CD1c-positive myeloid dendritic cell (primary cell): ENCODE data around the gene IFNGR2.
"Not testable (repeated sequence)": the region's sequence is repeated elsewhere in the genome, so short reads cannot be mapped to it uniquely, and the experiment has no call there.

Experiments used
- DNase-seq: peaks from one replicate; pipeline ENCODE4 v3.0.0-alpha.2; 2016; ENCODE audit errors: extremely low spot score

The IFNGR2 gene

DNA sequence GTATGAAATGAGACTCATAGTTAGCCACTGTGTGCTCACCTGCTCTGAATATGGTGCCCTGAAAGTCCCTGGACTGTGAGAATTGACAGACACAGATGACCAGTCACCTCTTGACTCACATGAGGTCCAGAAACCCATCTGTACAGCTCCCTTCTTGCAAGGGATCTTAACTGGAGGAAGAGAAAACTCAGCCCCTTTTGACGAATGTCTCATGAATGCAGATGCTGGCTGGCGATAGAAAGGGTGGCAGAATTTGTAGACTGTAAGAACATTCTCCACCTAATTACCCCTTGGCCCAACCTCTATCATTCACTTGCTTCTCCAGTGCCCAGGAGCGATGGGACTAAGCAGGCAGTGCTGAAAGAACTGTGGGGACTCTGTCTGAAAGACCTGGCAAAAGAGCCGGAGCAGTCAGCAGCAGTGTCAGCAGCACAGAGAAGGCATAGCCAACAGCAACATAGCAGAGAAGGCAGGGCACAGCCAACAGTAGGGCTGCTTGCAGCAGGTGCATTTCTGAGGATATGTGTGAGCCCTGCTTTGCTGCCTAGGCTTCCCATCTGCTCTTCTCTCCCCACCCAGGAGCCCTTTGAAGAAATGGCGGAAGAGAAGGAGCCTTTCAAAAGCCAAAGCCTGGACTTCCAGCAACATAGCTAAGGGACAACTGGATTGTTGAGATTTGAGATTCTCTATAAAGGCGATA, 25.8 kb upstream of the IFNGR2 start:
- no peak for DNase-seq

DNA sequence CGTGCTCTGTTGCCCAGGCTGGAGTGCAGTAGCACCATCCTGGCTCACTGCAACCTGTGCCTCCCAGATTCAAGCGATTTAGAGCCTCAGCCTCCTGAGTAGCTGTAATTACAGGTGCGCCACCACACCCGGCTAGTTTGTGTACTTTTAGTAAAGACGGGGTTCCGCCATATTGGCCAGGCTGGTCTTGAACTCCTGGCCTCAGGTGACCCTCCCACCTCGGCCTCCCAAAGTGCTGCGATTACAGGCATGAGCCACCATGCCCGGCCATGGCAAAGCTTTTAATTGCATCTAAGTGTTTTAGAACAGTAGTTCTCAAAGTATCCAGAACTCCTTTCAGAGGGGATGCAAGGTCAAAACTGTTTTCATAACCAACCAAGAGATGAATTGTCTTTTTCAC, 25.1 kb upstream of the IFNGR2 start:
- no peak for DNase-seq

DNA sequence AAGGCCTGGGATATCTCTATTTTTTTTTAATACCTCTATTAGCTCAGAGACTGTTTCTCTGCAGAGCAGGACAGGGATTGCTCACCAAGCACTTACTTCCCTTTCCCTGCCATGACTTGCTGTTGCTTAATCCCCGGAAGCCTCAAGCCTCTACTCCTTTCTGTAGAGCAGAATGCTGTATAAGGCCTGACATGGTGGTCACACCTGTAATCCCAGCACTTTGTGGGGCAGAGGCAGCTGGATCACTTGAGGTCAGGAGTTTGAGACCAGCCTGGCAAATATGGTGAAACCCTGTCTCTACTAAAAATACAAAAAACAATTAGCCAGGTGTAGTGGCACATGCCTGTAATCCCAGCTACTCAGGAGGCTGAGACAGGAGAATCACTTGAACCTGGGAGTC, 23.3 kb upstream of the IFNGR2 start:
- peak; percentile 89 for DNase-seq

DNA sequence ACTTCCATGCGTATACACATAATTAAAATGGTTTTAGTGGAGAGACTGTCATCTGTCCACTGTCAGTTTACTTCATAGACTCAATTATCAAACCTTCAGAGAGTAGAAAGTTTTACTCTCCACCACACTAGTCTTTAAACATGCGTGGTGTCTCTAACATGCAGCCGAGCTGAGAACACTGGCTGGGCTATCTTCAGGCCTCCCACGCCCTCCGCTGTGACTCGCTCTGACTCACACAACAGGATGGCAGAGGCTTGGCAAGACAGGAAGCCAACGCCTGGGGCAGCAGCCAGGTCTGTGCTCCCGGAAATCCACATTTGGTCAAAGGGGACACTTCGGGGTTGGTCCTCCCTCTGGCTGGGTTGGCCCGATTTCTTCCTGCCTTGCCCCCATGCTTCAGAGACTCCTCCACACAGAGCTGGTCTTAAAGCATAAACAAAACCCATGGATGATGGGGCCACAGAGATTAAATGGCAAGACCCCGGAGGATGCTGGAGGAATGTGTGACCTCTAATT, 22.7 kb upstream of the IFNGR2 start:
- DNase-seq = peak; percentile 98

DNA sequence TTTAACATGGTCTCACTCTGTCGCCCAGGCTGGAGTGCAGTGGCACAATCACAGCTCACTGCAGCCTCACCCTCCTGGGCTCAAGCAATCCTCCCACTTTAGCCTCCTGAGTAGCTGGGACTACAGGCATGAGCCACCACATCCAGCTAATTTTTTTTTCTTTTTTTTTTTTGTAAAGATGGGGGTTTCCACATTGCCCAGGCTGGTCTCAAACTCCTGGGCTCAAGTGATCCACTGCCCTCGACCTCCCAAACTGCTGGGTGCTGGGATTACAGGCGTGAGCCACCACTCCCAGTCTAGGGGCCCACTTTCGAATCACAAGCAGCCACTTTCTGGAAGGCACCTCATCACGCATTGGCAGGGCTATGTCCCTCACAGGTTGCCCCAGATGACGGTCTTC, 21.8 kb upstream of the IFNGR2 start:
- DNase-seq = not testable (repeated sequence)

DNA sequence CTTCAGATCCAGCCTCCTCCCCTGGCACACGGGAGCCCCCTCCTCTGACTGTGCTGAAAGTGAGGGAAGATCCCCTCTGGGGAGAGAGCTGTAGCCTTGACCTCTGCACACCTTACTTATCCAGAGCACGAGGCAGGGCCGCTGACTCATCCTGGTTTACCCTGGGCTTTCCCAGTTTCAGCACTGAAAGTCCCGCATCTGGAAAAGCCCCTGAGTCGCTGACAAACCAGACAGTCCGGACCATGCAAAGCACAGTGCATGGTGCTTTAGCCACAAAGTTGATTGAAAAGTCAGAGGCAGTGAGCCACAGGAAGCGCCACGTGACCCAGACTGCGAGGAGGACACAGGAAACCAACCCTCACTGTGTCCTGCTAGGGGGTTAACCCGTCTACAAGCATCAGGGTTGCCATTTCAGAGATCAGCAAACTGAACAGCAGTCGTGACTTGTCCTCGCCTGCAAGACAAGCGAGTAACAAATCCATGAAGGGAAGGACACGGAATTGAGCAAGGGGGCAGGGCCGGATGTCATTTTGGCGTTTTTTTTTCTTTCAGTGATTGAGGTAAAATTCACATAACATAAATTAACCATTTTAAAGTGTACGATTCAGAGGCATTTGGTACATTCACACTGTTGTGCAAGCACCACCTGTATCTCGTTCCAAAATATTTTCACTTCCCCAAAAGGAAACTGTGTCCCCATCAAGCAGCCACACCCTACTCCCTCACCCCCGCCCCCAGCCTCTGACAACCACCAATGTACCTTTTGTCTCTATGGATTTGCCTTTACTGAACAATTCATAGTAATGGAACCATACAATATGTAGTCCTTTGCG, 19.9 kb upstream of the IFNGR2 start:
- peak; percentile 92 for DNase-seq

DNA sequence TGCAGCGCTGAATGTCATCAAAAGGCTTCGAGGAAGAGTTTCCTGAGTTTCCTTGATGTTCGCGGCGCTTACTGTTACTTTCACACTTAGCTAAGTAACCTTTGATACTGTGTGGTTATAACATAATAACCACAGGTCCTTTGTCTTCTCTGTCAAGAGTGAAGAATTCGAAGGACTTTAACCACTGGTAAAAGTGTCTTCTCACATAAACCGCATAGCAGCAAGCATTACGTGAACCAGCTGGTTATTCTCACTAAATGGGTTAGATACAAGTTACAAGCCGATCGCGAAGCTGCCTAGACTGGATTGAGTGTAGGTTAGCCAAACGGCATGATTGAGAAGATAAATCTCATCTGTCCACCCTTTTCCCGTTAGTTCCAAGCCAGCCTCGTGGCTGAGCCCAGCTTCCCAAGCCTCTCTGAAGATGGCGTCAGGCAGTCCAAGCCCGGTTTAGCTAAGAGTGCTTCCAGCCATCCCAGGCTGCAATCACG, 18.3 kb upstream of the IFNGR2 start:
- peak; percentile 35 for DNase-seq

DNA sequence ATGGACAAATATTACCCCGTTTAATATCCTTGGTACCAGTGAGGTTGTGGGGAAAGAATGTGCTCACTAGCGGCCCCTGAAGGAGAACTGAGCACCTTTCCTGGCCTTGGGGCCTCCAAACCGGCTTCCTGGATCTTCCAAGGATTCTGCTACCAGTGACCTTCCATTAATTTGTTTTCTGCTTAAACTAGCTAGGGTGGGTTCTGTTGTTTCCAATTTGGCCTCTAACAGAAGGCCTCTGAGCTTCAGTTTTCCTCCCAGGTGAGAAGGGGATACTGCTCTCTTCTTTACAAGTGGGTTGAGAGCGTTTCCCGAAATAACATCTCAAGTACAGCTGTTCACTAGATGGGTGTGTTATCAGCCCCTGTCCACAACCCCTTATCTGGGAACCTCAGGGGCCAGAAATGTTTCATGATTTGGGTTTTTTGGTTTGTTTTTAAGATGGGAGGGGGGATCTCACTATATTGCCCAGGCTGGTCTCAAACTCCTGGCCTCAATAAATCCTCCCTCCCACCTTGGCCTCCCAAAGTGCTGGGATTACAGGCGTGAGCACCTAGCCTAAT, 16.9 kb upstream of the IFNGR2 start:
- DNase-seq = no peak

DNA sequence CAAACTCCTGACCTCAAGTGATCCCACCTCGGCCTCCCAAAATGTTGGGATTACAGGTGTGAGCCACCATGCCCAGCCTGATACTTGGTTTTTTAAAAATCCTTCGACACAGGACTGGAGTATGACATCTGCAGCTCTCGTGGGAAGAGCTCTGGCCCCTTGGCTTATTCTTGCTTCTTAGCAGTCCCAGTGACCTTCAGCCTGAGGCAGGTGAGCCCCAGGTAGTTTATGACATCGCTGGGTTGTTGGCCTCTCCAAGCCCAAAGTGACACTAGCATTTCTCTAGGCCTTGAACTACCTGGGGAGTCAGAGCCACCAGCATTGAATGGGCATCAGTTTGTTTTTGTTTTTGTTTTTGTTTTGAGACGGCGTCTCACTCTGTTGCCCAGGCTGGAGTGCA, 15.9 kb upstream of the IFNGR2 start:
- DNase-seq = no peak

DNA sequence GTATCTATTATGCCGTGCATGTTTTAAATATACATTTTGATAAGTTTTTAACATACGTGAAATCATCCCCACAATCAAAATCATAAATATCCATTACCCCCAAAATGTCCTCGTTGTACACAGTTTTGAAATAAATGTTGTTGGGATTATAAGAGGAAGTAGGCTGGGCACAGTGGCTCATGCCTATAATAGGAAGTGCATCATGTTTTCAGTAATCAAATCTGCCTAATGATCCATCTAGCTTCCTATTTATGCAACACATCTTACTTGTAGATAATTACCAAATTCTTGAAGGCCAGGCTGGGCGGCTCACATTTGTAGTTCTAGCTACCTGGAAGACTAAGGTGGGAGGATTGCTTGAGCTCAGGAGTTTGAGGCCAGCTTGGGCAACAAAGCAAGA, 15.0 kb upstream of the IFNGR2 start:
- DNase-seq = peak; percentile 83

DNA sequence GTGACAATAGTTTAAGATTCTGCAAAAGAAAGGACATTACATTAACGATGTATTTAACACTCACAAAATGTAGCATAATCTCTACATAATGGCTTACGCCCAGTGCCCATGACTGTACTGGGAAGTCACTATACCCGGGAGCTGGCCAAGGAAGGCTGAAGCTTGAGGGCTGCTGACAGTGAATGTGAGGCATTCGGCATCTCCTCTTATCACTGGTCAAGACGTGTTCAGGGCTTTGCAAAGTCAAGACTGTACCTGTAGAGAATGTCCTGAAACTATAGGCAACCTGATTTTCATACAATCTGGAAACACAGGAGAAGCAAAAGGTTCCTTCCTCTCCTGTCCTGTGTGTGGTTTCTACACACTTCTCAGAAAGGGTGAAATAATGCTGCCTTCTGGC, 12.7 kb upstream of the IFNGR2 start:
- DNase-seq = peak; percentile 25

DNA sequence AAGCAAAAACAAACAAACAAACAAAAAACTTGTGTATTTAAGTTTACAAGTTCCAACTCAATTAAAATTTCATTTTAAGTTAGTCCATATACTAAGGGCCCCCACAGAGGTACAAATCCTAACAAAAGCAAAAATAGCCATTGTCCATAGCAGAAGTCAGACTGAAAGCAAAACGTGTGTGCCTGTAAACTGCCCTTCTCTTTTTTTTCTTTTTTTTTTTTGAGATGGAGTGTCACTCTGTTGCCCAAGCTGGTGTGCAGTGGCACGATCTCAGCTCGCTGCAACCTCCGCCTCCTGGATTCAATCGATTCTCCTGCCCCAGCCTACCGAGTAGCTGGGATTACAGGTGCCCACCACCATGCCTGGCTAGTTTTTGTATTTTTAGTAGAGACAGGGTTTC, 11.6 kb upstream of the IFNGR2 start:
- peak; percentile 61 for DNase-seq

DNA sequence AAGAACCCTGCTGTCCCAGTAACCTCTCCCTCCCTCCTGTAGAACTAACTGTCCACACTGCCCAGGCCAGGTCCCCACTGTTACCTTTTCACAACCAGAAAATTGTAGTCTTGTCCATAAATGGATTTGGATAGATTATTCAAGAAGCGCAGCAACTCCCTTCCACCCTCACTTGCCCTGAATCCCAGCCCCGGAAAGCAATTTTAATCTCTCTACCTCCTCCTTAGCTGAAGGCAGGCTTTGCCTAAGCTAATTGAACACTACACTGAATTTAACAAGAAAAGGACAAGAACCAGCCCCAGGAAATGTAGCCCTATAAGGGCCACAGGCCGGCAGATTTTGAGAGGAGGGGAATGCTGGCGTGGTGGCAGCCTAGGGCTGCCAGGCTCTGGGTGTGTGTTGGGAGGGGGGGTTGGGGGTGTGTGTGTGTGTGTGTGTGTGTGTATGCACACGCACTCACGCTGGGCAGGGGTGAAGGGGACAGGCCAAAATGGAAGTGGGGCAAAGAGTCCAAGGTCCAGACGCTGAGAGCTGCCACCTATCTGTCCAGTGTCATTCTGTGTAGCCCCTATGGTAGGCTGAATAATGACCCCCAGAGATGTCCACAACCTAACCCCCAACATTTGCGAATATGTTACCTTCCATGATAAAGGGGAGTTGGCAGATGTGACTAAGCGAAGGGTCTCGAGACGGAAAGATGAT, 10.8 kb upstream of the IFNGR2 start:
- DNase-seq = no peak

DNA sequence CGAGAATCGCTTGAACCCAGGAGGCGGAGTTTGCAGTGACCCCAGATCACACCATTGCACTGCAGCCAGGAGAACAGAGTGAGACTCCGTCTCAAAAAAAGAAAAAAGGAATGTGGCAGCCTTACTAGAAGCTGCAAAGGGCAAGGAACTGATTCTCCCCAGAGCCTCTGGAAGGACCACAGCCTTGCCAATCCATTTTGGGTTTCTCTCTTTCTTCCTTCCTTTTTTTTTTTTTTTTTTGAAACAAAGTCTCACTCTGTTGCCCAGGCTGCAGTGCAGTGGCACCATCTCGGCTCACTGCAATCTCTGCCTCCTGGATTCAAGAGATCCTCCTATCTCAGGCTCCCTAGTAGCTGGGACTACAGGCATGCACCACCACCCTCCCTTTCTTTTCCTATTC, 9.9 kb upstream of the IFNGR2 start:
- DNase-seq = peak; percentile 24

DNA sequence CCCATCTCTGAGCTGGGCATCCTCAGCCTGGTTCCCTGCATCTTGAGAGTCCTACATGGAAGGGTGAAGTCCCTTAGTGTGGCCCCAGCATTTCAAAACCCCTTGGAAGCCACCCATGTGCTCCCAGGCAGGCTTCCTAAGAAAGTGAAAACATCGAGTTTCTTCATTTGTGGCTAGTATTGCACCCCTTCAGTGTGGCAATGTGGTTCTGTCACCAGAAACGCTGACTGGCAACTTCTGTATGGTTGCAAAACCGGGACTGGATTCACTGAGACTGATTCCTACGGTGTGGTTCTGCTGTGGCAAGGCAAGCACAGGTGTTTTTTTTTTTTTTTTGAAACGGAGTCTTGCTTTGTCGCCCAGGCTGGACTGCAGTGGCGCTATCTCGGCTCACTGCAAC, 9.0 kb upstream of the IFNGR2 start:
- DNase-seq = peak; percentile 96

DNA sequence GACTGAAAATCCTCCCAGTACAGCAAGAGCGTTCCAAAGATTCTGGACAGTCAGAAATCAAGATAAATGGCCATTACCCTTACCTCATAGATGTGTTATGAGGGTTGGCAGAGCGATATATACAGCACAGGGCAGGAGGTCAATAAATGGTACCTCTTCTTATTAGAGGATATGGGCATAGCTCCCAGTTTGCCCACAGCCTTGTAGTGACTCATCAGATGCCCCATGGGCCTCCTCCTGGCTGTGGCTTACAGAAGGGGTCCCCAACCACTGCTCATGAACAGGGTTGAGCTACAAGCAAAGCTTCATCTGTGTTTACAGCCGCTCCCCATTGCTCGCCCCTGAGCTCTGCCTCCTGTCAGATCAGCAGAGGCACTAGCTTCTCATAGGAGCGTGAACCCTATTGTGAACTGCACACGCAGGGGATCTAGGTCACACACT, 7.3 kb upstream of the IFNGR2 start:
- peak; percentile 26 for DNase-seq

DNA sequence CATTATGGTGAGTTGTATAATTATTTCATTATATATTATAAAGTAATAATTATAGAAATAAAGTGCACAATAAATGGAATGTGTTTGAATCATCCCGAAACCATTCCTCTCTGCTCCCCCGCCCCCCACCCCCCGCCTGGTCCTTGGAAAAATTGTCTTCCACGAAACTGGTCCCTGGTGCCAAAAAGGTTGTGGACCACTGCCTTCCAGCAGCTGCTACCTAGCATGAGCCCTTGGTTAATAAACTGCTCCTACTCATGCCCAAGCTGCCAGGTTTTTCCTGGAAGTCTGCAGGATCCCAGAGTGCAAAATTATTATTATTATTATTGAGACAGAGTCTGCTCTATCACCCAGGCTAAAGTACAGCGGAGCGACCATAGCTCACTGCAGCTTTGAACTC, 6.8 kb upstream of the IFNGR2 start:
- DNase-seq = no peak

DNA sequence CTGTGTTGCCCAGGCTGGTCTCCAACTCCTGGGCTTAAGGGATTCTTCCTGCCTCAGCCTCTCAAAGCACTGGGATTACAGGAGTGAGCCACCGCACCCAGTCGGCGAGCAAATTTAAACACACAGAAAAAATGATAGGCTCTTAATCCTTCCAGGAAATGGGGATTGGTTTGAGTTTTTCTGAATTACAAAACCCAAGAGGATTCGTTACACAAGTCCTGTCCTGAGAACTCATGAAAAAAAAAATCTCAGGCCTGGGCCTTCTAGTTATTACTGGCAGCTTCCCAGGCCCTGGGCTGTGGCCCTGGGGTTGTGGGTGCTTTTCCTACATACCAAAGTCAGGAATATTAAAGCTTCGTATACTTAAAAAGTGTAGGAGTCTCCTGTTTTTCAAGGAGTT, 6.3 kb upstream of the IFNGR2 start:
- peak; percentile 39 for DNase-seq

DNA sequence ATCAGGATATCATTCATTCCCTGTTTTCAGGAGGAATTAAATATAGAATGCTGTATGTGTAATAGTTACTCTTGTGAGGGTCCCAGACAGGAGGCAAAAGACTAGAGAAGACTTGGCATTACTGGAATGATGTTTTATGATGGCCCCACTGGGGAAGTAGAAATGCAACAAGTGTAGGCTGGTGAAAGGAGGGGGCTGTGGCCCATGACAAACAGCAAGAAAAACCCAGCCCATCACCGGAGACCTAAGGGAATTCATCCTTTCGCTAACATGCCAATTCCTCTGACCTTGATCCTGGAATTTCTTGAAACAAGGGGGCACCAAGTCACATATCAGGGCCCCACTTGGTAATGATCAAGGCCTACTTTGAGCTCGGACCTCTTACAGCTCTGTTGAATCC, 5.5 kb upstream of the IFNGR2 start:
- peak; percentile 40 for DNase-seq

DNA sequence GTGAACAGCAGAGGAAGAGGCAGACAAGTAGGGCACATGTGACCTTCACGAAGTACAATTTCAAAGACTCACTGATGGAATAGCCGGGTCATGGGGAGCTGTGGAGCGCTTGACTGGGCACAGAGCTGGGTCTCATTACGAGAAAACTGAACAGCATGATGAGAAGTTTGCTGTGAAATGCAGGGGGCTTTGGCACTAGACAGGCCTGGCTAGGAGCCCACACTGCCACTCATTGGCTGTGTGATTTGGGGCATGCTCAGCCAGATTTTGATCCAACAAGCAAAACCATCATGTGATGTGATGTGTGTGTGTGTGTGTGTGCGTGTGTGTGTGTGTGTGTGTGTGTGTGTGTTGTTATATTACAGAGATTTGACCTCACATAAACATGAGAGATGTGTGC, 4.9 kb upstream of the IFNGR2 start:
- no peak for DNase-seq

DNA sequence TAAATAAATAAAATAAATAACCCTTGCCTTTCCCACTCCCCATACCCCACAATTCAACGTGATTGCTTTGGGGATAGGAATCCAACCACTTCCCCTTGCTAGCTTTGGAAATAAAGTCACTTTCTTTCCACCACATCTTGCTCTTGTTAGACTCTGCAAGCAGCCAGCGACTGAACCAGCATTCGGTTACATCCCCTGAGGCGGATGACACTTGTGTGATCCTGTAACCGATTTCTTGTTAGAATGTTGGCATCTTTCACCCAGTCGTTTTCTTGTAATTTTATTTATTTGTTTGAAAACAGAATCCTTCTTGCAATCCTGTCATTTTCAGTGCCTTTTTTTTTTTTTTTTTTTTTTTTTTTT, 1.6 kb upstream of the IFNGR2 start:
- peak; percentile 63 for DNase-seq
